Ecto neural progenitor cell (in vitro differentiated cells): ENCODE data around the gene HIGD2A.

Experiments used
- DNase-seq: peaks from one replicate; pipeline ENCODE4 v3.0.0-alpha.2; 2018; ENCODE audit warnings: low spot score

Gene HIGD2A

GRCh38 chr5:176369934-176370711, 18.4 kb upstream of the HIGD2A start:
- DNase-seq = no peak

GRCh38 chr5:176371621-176372539, 16.7 kb upstream of the HIGD2A start:
- no peak for DNase-seq

GRCh38 chr5:176373100-176373818, 15.3 kb upstream of the HIGD2A start:
- DNase-seq = no peak

GRCh38 chr5:176379881-176380280, 8.7 kb upstream of the HIGD2A start:
- DNase-seq = no peak

DNA sequence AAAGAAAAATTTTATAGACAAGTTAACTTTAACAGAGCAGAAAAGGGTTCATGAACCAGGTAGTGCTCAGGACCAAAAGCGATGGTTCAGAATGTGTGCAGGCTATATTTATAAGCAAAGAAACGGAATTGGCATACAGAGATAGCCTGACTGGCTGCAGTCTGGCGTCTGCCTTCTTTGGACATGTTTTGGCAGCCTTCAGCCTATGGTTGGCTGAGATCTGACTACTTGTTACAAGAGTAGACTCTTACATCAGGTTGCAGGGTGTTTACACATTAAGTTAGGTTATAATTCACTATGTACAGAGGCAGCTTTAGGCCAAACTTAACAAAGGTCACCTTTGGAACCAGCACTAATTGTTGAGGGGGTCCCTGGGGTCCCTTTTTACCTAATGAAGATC, 7.1 kb upstream of the HIGD2A start:
- no peak for DNase-seq

GRCh38 chr5:176381979-176382378, 6.6 kb upstream of the HIGD2A start:
- no peak for DNase-seq

GRCh38 chr5:176382721-176383120, 5.8 kb upstream of the HIGD2A start:
- no peak for DNase-seq

DNA sequence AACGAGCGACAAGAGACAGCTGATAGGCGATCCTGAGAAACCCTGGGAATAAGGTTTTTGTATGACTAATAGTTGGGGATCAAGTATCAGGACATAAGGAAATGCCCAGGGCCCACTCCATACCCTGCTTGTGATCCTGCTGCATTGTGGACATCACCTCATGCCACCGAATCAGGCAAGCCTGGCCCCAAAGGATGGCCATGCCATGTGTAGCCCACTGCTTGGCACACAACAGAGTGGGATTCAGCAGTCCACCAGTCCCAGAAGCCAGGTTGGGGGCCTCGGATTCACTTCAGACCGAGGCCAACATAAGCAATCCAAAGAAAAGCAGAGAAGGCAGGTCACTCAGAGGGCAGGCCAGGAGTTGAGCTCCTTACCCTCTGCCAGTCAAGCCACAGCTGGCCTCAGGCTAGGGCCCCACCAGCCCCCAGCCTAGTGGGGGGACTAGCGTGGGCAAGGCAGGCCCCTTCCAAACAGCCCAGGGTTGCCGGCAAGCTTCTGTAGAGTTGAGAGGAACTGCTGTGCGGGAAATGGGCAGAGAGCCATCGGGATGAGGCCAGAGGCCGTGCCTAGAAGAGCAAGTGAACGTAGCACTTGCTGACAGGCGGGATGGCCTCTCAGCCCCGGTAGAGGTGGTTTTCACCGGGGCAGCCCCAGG, 5.2 kb upstream of the HIGD2A start:
- DNase-seq = no peak

- no peak for DNase-seq
Observed at GRCh38 chr5:176383961-176384360, 4.6 kb upstream of the HIGD2A start.

DNA sequence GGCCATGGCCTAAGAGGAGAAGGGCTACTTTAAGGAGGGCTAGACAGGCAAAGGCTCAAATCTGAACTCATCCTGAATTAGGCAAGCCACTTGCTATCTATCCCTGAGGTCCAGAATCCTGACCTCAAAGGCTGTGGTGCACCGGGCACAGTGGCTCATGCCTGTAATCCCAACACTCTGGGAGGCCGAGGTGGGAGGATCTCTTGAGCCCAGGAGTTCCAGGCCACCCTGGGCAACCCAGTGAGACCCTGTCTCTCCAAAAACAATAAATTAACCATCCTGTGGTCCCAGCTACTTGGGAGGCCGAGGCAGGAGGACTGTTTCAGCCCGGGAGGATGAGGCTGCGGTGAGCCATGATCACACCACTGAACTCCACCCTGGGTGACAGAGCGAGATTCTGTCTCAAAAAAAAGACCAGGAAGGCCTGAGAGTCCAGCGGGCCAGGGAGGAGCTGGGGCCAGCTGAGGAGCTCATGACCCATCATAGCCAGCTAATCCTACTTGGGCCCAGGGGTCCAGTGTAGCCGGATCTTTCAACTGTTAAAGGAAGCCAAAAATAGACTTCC, 4.1 kb upstream of the HIGD2A start:
- DNase-seq = no peak

- no peak for DNase-seq
Observed at GRCh38 chr5:176384991-176385390, 3.6 kb upstream of the HIGD2A start.

- DNase-seq = no peak
Observed at GRCh38 chr5:176386491-176386890, 2.1 kb upstream of the HIGD2A start.

- DNase-seq = no peak
Observed at GRCh38 chr5:176387384-176387925, 1.1 kb upstream of the HIGD2A start.

GRCh38 chr5:176388003-176388443, 528 bp upstream of the HIGD2A start:
- DNase-seq = no peak

DNA sequence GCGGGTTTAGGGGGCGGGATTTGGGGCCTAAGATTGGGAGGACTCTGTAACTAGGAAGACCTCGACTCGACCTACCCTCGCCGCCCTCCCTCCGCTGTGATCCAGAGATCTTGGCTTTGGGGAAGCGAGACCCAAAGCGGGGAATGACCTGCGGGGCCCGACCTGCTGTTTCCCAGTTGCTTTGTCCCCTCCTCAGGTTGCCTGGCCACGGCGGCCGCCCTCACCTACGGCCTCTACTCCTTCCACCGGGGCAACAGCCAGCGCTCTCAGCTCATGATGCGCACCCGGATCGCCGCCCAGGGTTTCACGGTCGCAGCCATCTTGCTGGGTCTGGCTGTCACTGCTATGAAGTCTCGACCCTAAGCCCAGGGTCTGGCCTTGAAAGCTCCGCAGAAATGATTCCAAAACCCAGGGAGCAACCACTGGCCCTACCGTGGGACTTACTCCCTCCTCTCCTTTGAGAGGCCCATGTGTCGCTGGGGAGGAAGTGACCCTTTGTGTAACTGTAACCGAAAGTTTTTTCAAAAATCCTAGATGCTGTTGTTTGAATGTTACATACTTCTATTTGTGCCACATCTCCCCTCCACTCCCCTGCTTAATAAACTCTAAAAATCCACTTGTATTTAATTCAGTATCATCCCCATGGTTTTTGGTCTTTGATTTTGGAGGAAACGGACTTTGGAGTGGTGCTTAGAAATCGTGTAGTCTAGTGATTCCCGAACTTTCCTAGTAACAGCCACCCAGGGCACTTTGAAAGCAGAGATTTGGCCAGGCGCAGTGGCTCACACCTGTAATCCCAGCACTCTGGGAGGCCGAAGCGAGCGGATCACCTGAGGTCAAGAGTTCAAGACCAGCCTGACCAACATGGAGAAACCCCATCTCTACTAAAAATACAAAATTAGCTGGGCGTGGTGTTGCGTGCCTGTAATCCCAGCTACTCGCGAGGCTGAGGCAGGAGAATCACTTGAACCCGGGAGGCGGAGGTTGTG, 878 bp downstream of the HIGD2A start:
- DNase-seq = no peak

DNA sequence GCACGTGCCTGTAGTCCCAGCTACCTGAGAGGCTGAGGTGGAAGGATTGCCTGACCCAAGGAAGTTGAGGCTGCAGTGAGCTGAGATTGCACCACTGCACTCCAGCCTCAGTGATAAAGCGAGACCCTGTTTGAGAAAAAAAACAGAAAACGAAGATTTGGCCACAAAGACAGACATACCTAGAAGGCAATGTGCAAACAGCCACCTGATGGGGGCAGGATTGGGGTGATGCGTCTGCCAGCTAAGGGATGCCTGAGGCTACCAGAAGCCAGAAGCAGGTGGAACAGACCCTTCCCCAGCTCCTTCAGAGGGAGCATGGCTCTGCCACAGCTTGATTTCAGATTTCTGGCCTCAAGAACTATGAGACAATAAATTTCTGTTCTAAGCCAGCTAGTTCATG, 2.9 kb downstream of the HIGD2A start:
- no peak for DNase-seq

DNA sequence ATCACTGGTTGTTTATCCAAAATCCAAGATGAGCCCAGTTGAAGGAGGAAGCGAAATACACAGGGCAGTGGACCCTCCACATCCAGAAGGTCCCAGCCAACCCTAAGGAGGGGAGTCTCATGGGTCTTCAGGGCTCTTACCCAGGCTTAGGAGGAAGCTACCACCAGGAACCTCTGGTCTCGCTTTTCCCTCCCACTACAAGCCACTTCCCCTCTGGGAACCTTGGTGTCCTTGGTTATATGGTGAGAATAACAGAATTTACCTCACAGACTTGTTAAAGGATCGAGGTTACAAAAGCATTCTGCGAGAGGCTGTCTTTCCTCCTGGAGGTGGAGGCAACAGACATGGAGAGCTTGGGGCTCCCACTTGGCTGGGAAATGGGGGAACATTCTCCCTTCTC, 3.4 kb downstream of the HIGD2A start:
- no peak for DNase-seq

- DNase-seq = no peak
Observed at GRCh38 chr5:176392526-176392925, 4.0 kb downstream of the HIGD2A start.

GRCh38 chr5:176394096-176394495, 5.5 kb downstream of the HIGD2A start:
- no peak for DNase-seq
